Right lobe of liver (tissue), 6 donors: ENCODE data around the gene LYZL6. TPM values are rescaled to one million over a fixed set of nuclear protein-coding genes. Genes with fewer than 3 reads are reported as not detected.
"Not testable (repeated sequence)": the region's sequence is repeated elsewhere in the genome, so short reads cannot be mapped to it uniquely, and the experiment has no call there.

Experiments
- ATAC-seq, 4 donors: fragments of 200-7000 bp; cut with Tn5 transposase; one replicate each; pipeline ENCODE4 v1.9.1; 2020; ENCODE audit warnings: mild to moderate bottlenecking in 4 of 4, moderate library complexity in 4 of 4
- DNase-seq, 3 donors: peaks; one replicate each; pipeline ENCODE4 v3.0.0-alpha.2; 2020
- H3K27ac ChIP-seq, 3 donors: fragments of 200-600 bp; one replicate each; pipeline ENCODE4 v1.8.0; 2022
- H3K27me3 ChIP-seq, 2 donors: fragments of 200-600 bp; one replicate each; pipeline ENCODE4 v1.8.0; 2022
- H3K36me3 ChIP-seq, 4 donors: fragments of 200-600 bp; sonication (generic) in 1 of 4; one replicate each; pipeline versions ENCODE4 v1.5.1 to v1.8.0; 2017 to 2022; ENCODE audit warnings: control low read depth in 1 of 4
- H3K4me1 ChIP-seq, 4 donors: fragments of 200-600 bp; sonication (generic) in 1 of 4; one replicate each; pipeline versions ENCODE4 v1.5.1 to v1.8.0; 2017 to 2022; ENCODE audit warnings: control low read depth in 1 of 4
- H3K4me3 ChIP-seq, 3 donors: fragments of 200-600 bp; one replicate each; pipeline ENCODE4 v1.8.0; 2022
- H3K9me3 ChIP-seq, 4 donors: fragments of 200-600 bp; sonication (generic) in 1 of 4; one replicate each; pipeline versions ENCODE4 v1.5.1 to v1.8.0; 2017 to 2022; ENCODE audit warnings: control low read depth in 1 of 4
- CTCF ChIP-seq, 4 donors: fragments of 200-600 bp in 3 of 4; fragments of 450-650 bp in 1 of 4; IDR thresholded peaks; one replicate each; pipeline versions ENCODE4 v1.5.1 to v1.8.0; 2016 to 2022; ENCODE audit warnings: antibody characterized with exemption in 4 of 4, mild to moderate bottlenecking in 2 of 4
- POLR2A ChIP-seq: fragments of 450-650 bp; IDR thresholded peaks from one replicate; pipeline ENCODE4 v1.6.1; 2017; ENCODE audit warnings: antibody characterized with exemption, mild to moderate bottlenecking
- WGBS: methylation state at CpG from one replicate; pipeline ENCODE4 v1.1.6; 2018; ENCODE audit warnings: low coverage, low lambda C conversion rate; ENCODE audit not compliant: insufficient coverage; ENCODE audit errors: missing lambda C conversion rate; 5-methylcytosine and 5-hydroxymethylcytosine counted together
- intact Hi-C, 2 donors: fragments of 100-400 bp; cut with DNase I; formaldehyde crosslinking; loops; one replicate each; pipeline versions ENCODE4 v1.11.2 to v1.14.1; 2022
- total RNA-seq, 6 experiments: library from RNA; depleted of rRNA in 2 of 6; stranded (reverse); fragments of >200 nt in 2 of 6; fragmentation: NEBNext Ultra II Directional in 3 of 6; extraction: Animal tissue kit (Norgen Biotek cat#: 25700) in 3 of 6; gene quantifications; one replicate each; pipeline versions ENCODE4 v1.1.0 to v1.2.4, GENCODE V29; 2016 to 2023
- donor health status: DM: no; HTN: yes; CAD: no.
- donor health status: DM: no; HTN: no; CAD: no.
- donor health status: DM: no; HTN: no; CAD: no.
- donor health status: DM: no; HTN: yes; CAD: no.
- donor health status: DM: no; HTN: yes; CAD: no.

Gene LYZL6
- total RNA-seq, 6 experiments from 2014 or later, result not detected

- peaks cover 0 to 5% (median 0%) of the 10 kb centered on the region in 4 donors for H3K4me1 ChIP-seq
- H3K36me3 ChIP-seq, result no peaks in the 10 kb centered on the region
- H3K4me3 ChIP-seq, result peak overlapping the region; percentile 22 to 41 (median 30)
- H3K9me3 ChIP-seq, result no peaks in the 10 kb centered on the region
- no peak overlapping the region for H3K27ac ChIP-seq
- ATAC-seq (peak; percentile 92 to 98 (median 94)), DNase-seq (peak in 1 of 3 donors; percentile 37)
- WGBS, result 13% methylated on average over 10 of the region's 12 CpGs
- no peaks in the 10 kb centered on the region for H3K27me3 ChIP-seq
- intact Hi-C loops, result no loop called here
- no peak for TF ChIP-seq POLR2A
- peak; percentile 75 to 86 (median 78) for TF ChIP-seq CTCF (IDR thresholded peaks at IDR 0.05)
These were observed 3.7 kb upstream of the LYZL6 start for GRCh38 chr17:35947156-35947585.

DNA sequence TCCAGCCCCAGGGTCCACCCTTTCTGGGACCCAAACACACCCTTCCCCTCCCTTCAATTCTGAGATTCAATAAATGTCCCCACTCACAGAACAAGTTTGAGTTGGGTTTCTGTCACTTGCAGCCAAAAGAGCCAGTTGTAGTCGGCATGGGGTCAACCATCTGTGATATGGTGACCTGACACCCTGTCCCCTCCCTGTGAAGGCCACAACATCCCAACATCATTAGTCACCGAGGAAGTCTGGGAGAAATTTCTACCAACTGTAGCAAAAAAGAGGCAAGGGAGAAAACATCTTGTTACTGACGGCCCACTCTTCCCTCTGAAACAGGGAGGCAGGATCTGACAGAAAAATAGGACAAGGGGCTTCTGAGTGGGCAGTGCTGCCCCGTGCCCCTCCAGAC lies 638 bp upstream of the LYZL6 start:
- Histone ChIP-seq H3K36me3 (no peaks in the 10 kb centered on the region), H3K9me3 (no peaks in the 10 kb centered on the region), H3K27ac (no peak overlapping the region), H3K4me3 (no peak overlapping the region), H3K4me1 (peaks cover 0 to 5% (median 0%) of the 10 kb centered on the region in 4 donors), H3K27me3 (no peaks in the 10 kb centered on the region)
- TF ChIP-seq CTCF (IDR thresholded peaks at IDR 0.05) (no peak), POLR2A (no peak)
- DNase-seq (no peak), ATAC-seq (no peak)
- intact Hi-C loops, result no loop called here
- WGBS, result 48% methylated on average over 3 of the region's 4 CpGs

GRCh38 chr17:35942588-35943186 lies 826 bp downstream of the LYZL6 start:
- no peaks in the 10 kb centered on the region for H3K9me3 ChIP-seq
- 63% methylated on average over 8 of the region's 9 CpGs for WGBS
- no peak for TF ChIP-seq CTCF (IDR thresholded peaks at IDR 0.05)
- TF ChIP-seq POLR2A, result no peak
- ATAC-seq (no peak), DNase-seq (no peak)
- no peak overlapping the region for H3K4me3 ChIP-seq
- H3K4me1 ChIP-seq, result peaks cover 0 to 5% (median 0%) of the 10 kb centered on the region in 4 donors
- H3K36me3 ChIP-seq, result no peaks in the 10 kb centered on the region
- H3K27me3 ChIP-seq, result no peaks in the 10 kb centered on the region
- intact Hi-C loops, result no loop called here
- H3K27ac ChIP-seq, result no peak overlapping the region

GRCh38 chr17:35938492-35938891 lies 5.0 kb downstream of the LYZL6 start:
- ATAC-seq, H3K4me3 ChIP-seq, H3K27ac ChIP-seq, intact Hi-C loops, H3K4me1 ChIP-seq, H3K9me3 ChIP-seq, H3K36me3 ChIP-seq, DNase-seq, H3K27me3 ChIP-seq: not testable (repeated sequence)
- no CpG with 5 or more reads among the region's 3 CpGs for WGBS

- TF ChIP-seq POLR2A (no peak), CTCF (IDR thresholded peaks at IDR 0.05) (no peak)
- no peak for ATAC-seq
These were observed 7.5 kb downstream of the LYZL6 start for GRCh38 chr17:35936063-35936462.

More at GRCh38 chr17:35936063-35936462, 7.5 kb downstream of the LYZL6 start:
- no peak overlapping the region for H3K4me3 ChIP-seq
- H3K4me1 ChIP-seq, result no peaks in the 10 kb centered on the region
- H3K9me3 ChIP-seq, result no peaks in the 10 kb centered on the region
- no peak for DNase-seq
- no peak overlapping the region for H3K27ac ChIP-seq
- no peaks in the 10 kb centered on the region for H3K36me3 ChIP-seq
- 100% methylated on average over 3 of the region's 5 CpGs for WGBS
- no peaks in the 10 kb centered on the region for H3K27me3 ChIP-seq
- intact Hi-C loops, result no loop called here
